ACC112 (cell line): ENCODE results near the gene ZNF431.

ENCODE experiments used
- H2AFZ ChIP-seq: fragments of 200-600 bp; sonication (generic); one replicate; pipeline ENCODE4 v1.6.0; 2017; ENCODE audit warnings: antibody characterized with exemption, low read length; ENCODE audit not compliant: unreplicated experiment
- H3K27ac ChIP-seq: fragments of 200-600 bp; sonication (generic); 2 replicates; pipeline ENCODE4 v1.5.1; 2014; ENCODE audit warnings: low read depth, mild to moderate bottlenecking, antibody characterized with exemption, low read length, moderate library complexity
- H3K27me3 ChIP-seq: fragments of 200-600 bp; sonication (generic); 2 replicates; pipeline ENCODE4 v1.6.1; 2014; ENCODE audit warnings: mild to moderate bottlenecking, antibody characterized with exemption, low read length, moderate library complexity, mixed read lengths; ENCODE audit not compliant: insufficient read depth
- H3K36me3 ChIP-seq: fragments of 200-600 bp; sonication (generic); 2 replicates; pipeline ENCODE4 v1.6.1; 2016; ENCODE audit warnings: mild to moderate bottlenecking, antibody characterized with exemption, low read length, moderate library complexity, mixed read lengths; ENCODE audit not compliant: insufficient read depth
- H3K4me1 ChIP-seq: fragments of 200-600 bp; sonication (generic); one replicate; pipeline ENCODE4 v1.6.1; 2016; ENCODE audit warnings: low read length, mixed read lengths; ENCODE audit not compliant: insufficient read depth, unreplicated experiment, control insufficient read depth
- H3K4me3 ChIP-seq: fragments of 200-600 bp; sonication (generic); 2 replicates; pipeline ENCODE4 v1.5.1; 2014; ENCODE audit warnings: mild to moderate bottlenecking, low read depth, low read length
- H3K79me2 ChIP-seq: fragments of 200-600 bp; sonication (generic); one replicate; pipeline ENCODE4 v1.6.0; 2016; ENCODE audit warnings: low read length; ENCODE audit not compliant: control insufficient read depth, unreplicated experiment, insufficient read depth

The ZNF431 gene

GRCh38 chr19:21141787-21142464 lies at the start of gene ZNF431:
ZNF431 (plus strand) TSS chr19:21142040; CDS start chr19:21142184, 144 bp downstream.
- Histone ChIP-seq H3K79me2 (peaks cover 29% of the 10 kb centered on the region), H3K4me3 (peak within 1 kb of the TSS; percentile 92), H3K27me3 (no peaks in the 10 kb centered on the region), H3K27ac (peak within 1 kb of the TSS; percentile 73), H3K4me1 (peaks cover 11% of the 10 kb centered on the region), H3K36me3 (peaks cover 23% of the 10 kb centered on the region), H2AFZ (peak within 1 kb of the TSS; percentile 92)

- H3K79me2 ChIP-seq = peaks cover 13% of the 10 kb centered on the region
- no peak overlapping the region for H2AFZ ChIP-seq
- no peaks in the 10 kb centered on the region for H3K27me3 ChIP-seq
- no peak overlapping the region for H3K27ac ChIP-seq
- no peaks in the 10 kb centered on the region for H3K4me1 ChIP-seq
- H3K4me3 ChIP-seq = no peak overlapping the region
- H3K36me3 ChIP-seq = no peaks in the 10 kb centered on the region
Measured at GRCh38 chr19:21092109-21092508, 49.7 kb upstream of the ZNF431 start.

GRCh38 chr19:21094347-21095025 lies 47.4 kb upstream of the ZNF431 start:
- no peak overlapping the region for H3K4me3 ChIP-seq
- H2AFZ ChIP-seq = no peak overlapping the region
- H3K27me3 ChIP-seq = no peaks in the 10 kb centered on the region
- no peak overlapping the region for H3K27ac ChIP-seq
- no peaks in the 10 kb centered on the region for H3K36me3 ChIP-seq
- H3K79me2 ChIP-seq = peaks cover 9% of the 10 kb centered on the region
- H3K4me1 ChIP-seq = no peaks in the 10 kb centered on the region

- Histone ChIP-seq H3K27ac (no peak overlapping the region), H3K4me1 (no peaks in the 10 kb centered on the region), H2AFZ (no peak overlapping the region), H3K79me2 (peaks cover 9% of the 10 kb centered on the region), H3K36me3 (no peaks in the 10 kb centered on the region), H3K27me3 (no peaks in the 10 kb centered on the region), H3K4me3 (no peak overlapping the region)
Measured at GRCh38 chr19:21098291-21098690, 43.5 kb upstream of the ZNF431 start.

GRCh38 chr19:21101521-21102242 lies 40.2 kb upstream of the ZNF431 start:
- H3K27me3 ChIP-seq = no peaks in the 10 kb centered on the region
- 0 out of 2 replicates have a peak, but pooled peaks cover 5% of the 10 kb centered on the region for H3K36me3 ChIP-seq
- no peaks in the 10 kb centered on the region for H3K79me2 ChIP-seq
- H3K27ac ChIP-seq = no peak overlapping the region
- H2AFZ ChIP-seq = no peak overlapping the region
- no peak overlapping the region for H3K4me3 ChIP-seq
- H3K4me1 ChIP-seq = no peaks in the 10 kb centered on the region

GRCh38 chr19:21109116-21109515 lies 32.7 kb upstream of the ZNF431 start:
- no peak overlapping the region for H3K4me3 ChIP-seq
- H3K27ac ChIP-seq = no peak overlapping the region
- no peak overlapping the region for H2AFZ ChIP-seq
- peaks cover 5% of the 10 kb centered on the region for H3K79me2 ChIP-seq
- peaks cover 4% of the 10 kb centered on the region for H3K4me1 ChIP-seq
- H3K27me3 ChIP-seq = no peaks in the 10 kb centered on the region
- peaks cover 9% of the 10 kb centered on the region; the same call in 1 of the 2 replicates for H3K36me3 ChIP-seq

GRCh38 chr19:21110183-21110582 lies 31.7 kb upstream of the ZNF431 start:
- Histone ChIP-seq H3K27me3 (no peaks in the 10 kb centered on the region), H3K79me2 (peaks cover 5% of the 10 kb centered on the region), H3K27ac (no peak overlapping the region), H3K36me3 (peaks cover 12% of the 10 kb centered on the region), H2AFZ (no peak overlapping the region), H3K4me3 (no peak overlapping the region), H3K4me1 (peaks cover 4% of the 10 kb centered on the region)

- Histone ChIP-seq H3K27ac (no peak overlapping the region), H3K4me1 (no peaks in the 10 kb centered on the region), H3K79me2 (peaks cover 5% of the 10 kb centered on the region), H2AFZ (no peak overlapping the region), H3K36me3 (peaks cover 24% of the 10 kb centered on the region), H3K27me3 (no peaks in the 10 kb centered on the region), H3K4me3 (no peak overlapping the region)
Measured at GRCh38 chr19:21115430-21115829, 26.4 kb upstream of the ZNF431 start.

- Histone ChIP-seq H3K4me1 (no peaks in the 10 kb centered on the region), H3K79me2 (no peaks in the 10 kb centered on the region), H3K36me3 (peaks cover 21% of the 10 kb centered on the region), H3K27ac (peak overlapping the region; percentile 26; the same call in 1 of the 2 replicates), H3K4me3 (no peak overlapping the region), H2AFZ (no peak overlapping the region), H3K27me3 (no peaks in the 10 kb centered on the region)
Measured at GRCh38 chr19:21117041-21117907, 24.6 kb upstream of the ZNF431 start.

- Histone ChIP-seq H3K27ac (no peak overlapping the region), H3K36me3 (peaks cover 5% of the 10 kb centered on the region; the same call in 1 of the 2 replicates), H3K4me3 (no peak overlapping the region), H2AFZ (no peak overlapping the region), H3K79me2 (no peaks in the 10 kb centered on the region), H3K27me3 (no peaks in the 10 kb centered on the region), H3K4me1 (no peaks in the 10 kb centered on the region)
Measured at GRCh38 chr19:21126078-21126477, 15.8 kb upstream of the ZNF431 start.
